Panc1 (cell line): ENCODE data around the gene BBX.

Source experiments
- CTCF ChIP-seq: fragments of 450-650 bp; IDR thresholded peaks from 2 replicates; pipeline ENCODE4 v1.5.1; 2017; ENCODE audit warnings: mild to moderate bottlenecking
- POLR2AphosphoS5 ChIP-seq: IDR thresholded peaks from 2 replicates; pipeline ENCODE4 v1.6.1; 2012; ENCODE audit warnings: mild to moderate bottlenecking, low read depth, low read length, moderate library complexity
- TCF7L2 ChIP-seq: IDR thresholded peaks from 2 replicates; pipeline ENCODE4 v1.6.1; 2011; ENCODE audit warnings: mild to moderate bottlenecking, low read depth, low read length, inconsistent platforms
- TF ChIP-seq, protein P1 (sequence below), 2 experiments: IDR thresholded peaks; 2 replicates each; pipeline ENCODE4 v1.6.1; 2011 to 2012; ENCODE audit warnings: low read depth in 2 of 2, control low read depth in 1 of 2, low read length in 1 of 2, mild to moderate bottlenecking in 1 of 2, moderate library complexity in 1 of 2; ENCODE audit not compliant: insufficient read depth in 1 of 2

GRCh38 chr3:107833043-107833442 is 310.3 kb downstream of the BBX start:
- no peak for TF ChIP-seq CTCF
- no peak for TF ChIP-seq POLR2AphosphoS5
- TF ChIP-seq, protein P1, sequence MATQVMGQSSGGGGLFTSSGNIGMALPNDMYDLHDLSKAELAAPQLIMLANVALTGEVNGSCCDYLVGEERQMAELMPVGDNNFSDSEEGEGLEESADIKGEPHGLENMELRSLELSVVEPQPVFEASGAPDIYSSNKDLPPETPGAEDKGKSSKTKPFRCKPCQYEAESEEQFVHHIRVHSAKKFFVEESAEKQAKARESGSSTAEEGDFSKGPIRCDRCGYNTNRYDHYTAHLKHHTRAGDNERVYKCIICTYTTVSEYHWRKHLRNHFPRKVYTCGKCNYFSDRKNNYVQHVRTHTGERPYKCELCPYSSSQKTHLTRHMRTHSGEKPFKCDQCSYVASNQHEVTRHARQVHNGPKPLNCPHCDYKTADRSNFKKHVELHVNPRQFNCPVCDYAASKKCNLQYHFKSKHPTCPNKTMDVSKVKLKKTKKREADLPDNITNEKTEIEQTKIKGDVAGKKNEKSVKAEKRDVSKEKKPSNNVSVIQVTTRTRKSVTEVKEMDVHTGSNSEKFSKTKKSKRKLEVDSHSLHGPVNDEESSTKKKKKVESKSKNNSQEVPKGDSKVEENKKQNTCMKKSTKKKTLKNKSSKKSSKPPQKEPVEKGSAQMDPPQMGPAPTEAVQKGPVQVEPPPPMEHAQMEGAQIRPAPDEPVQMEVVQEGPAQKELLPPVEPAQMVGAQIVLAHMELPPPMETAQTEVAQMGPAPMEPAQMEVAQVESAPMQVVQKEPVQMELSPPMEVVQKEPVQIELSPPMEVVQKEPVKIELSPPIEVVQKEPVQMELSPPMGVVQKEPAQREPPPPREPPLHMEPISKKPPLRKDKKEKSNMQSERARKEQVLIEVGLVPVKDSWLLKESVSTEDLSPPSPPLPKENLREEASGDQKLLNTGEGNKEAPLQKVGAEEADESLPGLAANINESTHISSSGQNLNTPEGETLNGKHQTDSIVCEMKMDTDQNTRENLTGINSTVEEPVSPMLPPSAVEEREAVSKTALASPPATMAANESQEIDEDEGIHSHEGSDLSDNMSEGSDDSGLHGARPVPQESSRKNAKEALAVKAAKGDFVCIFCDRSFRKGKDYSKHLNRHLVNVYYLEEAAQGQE (IDR thresholded peaks at IDR 0.05; ENCODE audit: insufficient read depth in 1 of 2, low read depth in 2 of 2, low read length in 1 of 2): no peak
- TF ChIP-seq TCF7L2: no peak
